Measurements from ENCODE around the gene DOCK4.

DOCK4 gene

GRCh38 chr7:112183266-112183665 is 22.9 kb downstream of the DOCK4 start:
- ChIA-PET POLR2A (interaction anchor here (0.6 kb wide), 1 partner anchor 88 kb away, joined by 3 read pairs; no protein-coding TSS in a partner anchor), CTCF (interaction anchor here (1.1 kb wide), 1 partner anchor 17 kb away, joined by 3 read pairs; no protein-coding TSS in a partner anchor)
- DNase-seq (ENCODE audit: extremely low spot score) = no peak
- no peak for TF ChIP-seq SP1 (IDR thresholded peaks at IDR 0.05)
- TF ChIP-seq FOXK2 (IDR thresholded peaks at IDR 0.05) = no peak
- no peak for TF ChIP-seq ELF4 (IDR thresholded peaks at IDR 0.05)
- TF ChIP-seq FOXA1 (IDR thresholded peaks at IDR 0.05) = no peak
- TF ChIP-seq TARDBP (IDR thresholded peaks at IDR 0.05) = no peak
- TF ChIP-seq PKNOX1 (IDR thresholded peaks at IDR 0.05) = no peak
- no peak for TF ChIP-seq ZNF384 (IDR thresholded peaks at IDR 0.05)

GRCh38 chr7:112182749-112183148 is 23.4 kb downstream of the DOCK4 start:
- no peak for TF ChIP-seq FOXK2 (IDR thresholded peaks at IDR 0.05)
- TF ChIP-seq SUZ12 (IDR thresholded peaks at IDR 0.05) = no peak
- no peak for TF ChIP-seq SP1 (IDR thresholded peaks at IDR 0.05)
- no peak for TF ChIP-seq ZNF384 (IDR thresholded peaks at IDR 0.05)
- no peak for TF ChIP-seq HDGF (IDR thresholded peaks at IDR 0.05; ENCODE audit: borderline replicate concordance)
- CTCF ChIA-PET = interaction anchor here (1.1 kb wide), 1 partner anchor 17 kb away, joined by 3 read pairs; no protein-coding TSS in a partner anchor
- POLR2A ChIA-PET = interaction anchor here (0.6 kb wide), 1 partner anchor 88 kb away, joined by 3 read pairs; no protein-coding TSS in a partner anchor
- DNase-seq (ENCODE audit: extremely low spot score) = no peak

- CTCF ChIA-PET = no interaction called here
- no peak for DNase-seq (ENCODE audit: extremely low spot score)
- POLR2A ChIA-PET = no interaction called here
- TF ChIP-seq HDGF (IDR thresholded peaks at IDR 0.05; ENCODE audit: borderline replicate concordance) (no peak), LEF1 (IDR thresholded peaks at IDR 0.05; ENCODE audit: borderline replicate concordance) (no peak), FOXA1 (IDR thresholded peaks at IDR 0.05) (no peak), SUZ12 (IDR thresholded peaks at IDR 0.05) (no peak), ELF4 (IDR thresholded peaks at IDR 0.05) (no peak), TARDBP (IDR thresholded peaks at IDR 0.05) (no peak), FOXM1 (IDR thresholded peaks at IDR 0.05; ENCODE audit: borderline replicate concordance) (no peak), FOXK2 (IDR thresholded peaks at IDR 0.05) (no peak), PKNOX1 (IDR thresholded peaks at IDR 0.05) (no peak), SP1 (IDR thresholded peaks at IDR 0.05) (no peak)
These were observed 26.0 kb downstream of the DOCK4 start for GRCh38 chr7:112180223-112180622.

GRCh38 chr7:112176693-112177415 is 29.3 kb downstream of the DOCK4 start:
- CTCF ChIA-PET = interaction anchor here (0.6 kb wide), 1 partner anchor 1980 kb away, joined by 3 read pairs; no protein-coding TSS in a partner anchor
- DNase-seq (ENCODE audit: extremely low spot score) = no peak
- POLR2A ChIA-PET = no interaction called here

GRCh38 chr7:112176241-112176640 is 30.0 kb downstream of the DOCK4 start:
- no peak for DNase-seq (ENCODE audit: extremely low spot score)
- CTCF ChIA-PET = no interaction called here
- POLR2A ChIA-PET = no interaction called here
- no peak for TF ChIP-seq FOXK2 (IDR thresholded peaks at IDR 0.05)
- TF ChIP-seq HDGF (IDR thresholded peaks at IDR 0.05; ENCODE audit: borderline replicate concordance) = no peak
- TF ChIP-seq NFRKB (IDR thresholded peaks at IDR 0.05) = no peak
- no peak for TF ChIP-seq ARNT (IDR thresholded peaks at IDR 0.05)
- no peak for TF ChIP-seq FOXA1 (IDR thresholded peaks at IDR 0.05)
- no peak for TF ChIP-seq BHLHE40 (IDR thresholded peaks at IDR 0.05; ENCODE audit: borderline replicate concordance)
- TF ChIP-seq CTBP1 (IDR thresholded peaks at IDR 0.05; ENCODE audit: borderline replicate concordance) = no peak
- no peak for TF ChIP-seq SUZ12 (IDR thresholded peaks at IDR 0.05)
- no peak for TF ChIP-seq SP1 (IDR thresholded peaks at IDR 0.05)
- no peak for TF ChIP-seq PKNOX1 (IDR thresholded peaks at IDR 0.05)
- TF ChIP-seq ZNF384 (IDR thresholded peaks at IDR 0.05) = no peak
- TF ChIP-seq LEF1 (IDR thresholded peaks at IDR 0.05; ENCODE audit: borderline replicate concordance) = no peak
- no peak for TF ChIP-seq FOXM1 (IDR thresholded peaks at IDR 0.05; ENCODE audit: borderline replicate concordance)

More at GRCh38 chr7:112176693-112177415, 29.3 kb downstream of the DOCK4 start:
- TF ChIP-seq FOXK2 (IDR thresholded peaks at IDR 0.05) (no peak), ELF4 (IDR thresholded peaks at IDR 0.05) (no peak)

GRCh38 chr7:112174192-112174591 is 32.0 kb downstream of the DOCK4 start:
- POLR2A ChIA-PET = no interaction called here
- no peak for TF ChIP-seq HDGF (IDR thresholded peaks at IDR 0.05; ENCODE audit: borderline replicate concordance)
- TF ChIP-seq CTBP1 (IDR thresholded peaks at IDR 0.05; ENCODE audit: borderline replicate concordance) = no peak
- TF ChIP-seq LEF1 (IDR thresholded peaks at IDR 0.05; ENCODE audit: borderline replicate concordance) = no peak
- TF ChIP-seq TARDBP (IDR thresholded peaks at IDR 0.05) = no peak
- no peak for TF ChIP-seq PKNOX1 (IDR thresholded peaks at IDR 0.05)
- TF ChIP-seq FOXA1 (IDR thresholded peaks at IDR 0.05) = no peak
- no peak for TF ChIP-seq FOXK2 (IDR thresholded peaks at IDR 0.05)
- no peak for TF ChIP-seq FOXM1 (IDR thresholded peaks at IDR 0.05; ENCODE audit: borderline replicate concordance)
- no peak for TF ChIP-seq SP1 (IDR thresholded peaks at IDR 0.05)
- no peak for TF ChIP-seq ARNT (IDR thresholded peaks at IDR 0.05)
- no peak for TF ChIP-seq NFRKB (IDR thresholded peaks at IDR 0.05)
- TF ChIP-seq ZNF384 (IDR thresholded peaks at IDR 0.05) = no peak
- TF ChIP-seq BHLHE40 (IDR thresholded peaks at IDR 0.05; ENCODE audit: borderline replicate concordance) = no peak
- CTCF ChIA-PET = no interaction called here
- DNase-seq (ENCODE audit: extremely low spot score) = no peak
